Liver (tissue), 3 donors: ENCODE data around the gene SHOX.

Experiments used
- ATF3 ChIP-seq: IDR thresholded peaks from 2 replicates; pipeline ENCODE4 v1.6.1; 2016; ENCODE audit warnings: antibody characterized with exemption
- EGR1 ChIP-seq, 2 donors: IDR thresholded peaks; 2 replicates each; pipeline ENCODE4 v1.6.1; 2016 to 2018; ENCODE audit warnings: antibody characterized with exemption in 2 of 2, low read depth in 2 of 2
- GABPA ChIP-seq, 2 donors: IDR thresholded peaks in 1 of 2; conservative IDR thresholded peaks in 1 of 2; 2 replicates each; pipeline ENCODE4 v1.6.1; 2016; ENCODE audit warnings: antibody characterized with exemption in 2 of 2, mild to moderate bottlenecking in 1 of 2, moderate library complexity in 1 of 2
- HNF4A ChIP-seq, 2 donors: conservative IDR thresholded peaks; 2 replicates each; pipeline ENCODE4 v1.6.1; 2016; ENCODE audit warnings: antibody characterized with exemption in 2 of 2, mild to moderate bottlenecking in 2 of 2
- JUND ChIP-seq, 2 donors: IDR thresholded peaks; 2 replicates each; pipeline ENCODE4 v1.6.1; 2016; ENCODE audit warnings: antibody characterized with exemption in 2 of 2
- MAX ChIP-seq: IDR thresholded peaks from 2 replicates; pipeline ENCODE4 v1.6.1; 2016; ENCODE audit warnings: antibody characterized with exemption
- NR2F2 ChIP-seq: IDR thresholded peaks from 2 replicates; pipeline ENCODE4 v1.6.1; 2016; ENCODE audit warnings: antibody characterized with exemption
- RAD21 ChIP-seq, 2 donors: IDR thresholded peaks; 2 replicates each; pipeline ENCODE4 v1.6.1; 2016; ENCODE audit warnings: antibody characterized with exemption in 2 of 2, mild to moderate bottlenecking in 2 of 2
- RXRA ChIP-seq, 2 donors: IDR thresholded peaks; 2 replicates each; pipeline ENCODE4 v1.6.1; 2017 to 2018; ENCODE audit warnings: antibody characterized with exemption in 2 of 2, mild to moderate bottlenecking in 1 of 2
- SP1 ChIP-seq: IDR thresholded peaks from 2 replicates; pipeline ENCODE4 v1.6.1; 2018; ENCODE audit warnings: antibody characterized with exemption, mild to moderate bottlenecking
- TAF1 ChIP-seq: conservative IDR thresholded peaks from 2 replicates; pipeline ENCODE4 v1.6.1; 2016; ENCODE audit warnings: antibody characterized with exemption, mild to moderate bottlenecking
- YY1 ChIP-seq: IDR thresholded peaks from 2 replicates; pipeline ENCODE4 v1.6.1; 2016; ENCODE audit warnings: antibody characterized with exemption, mild to moderate bottlenecking
- TF ChIP-seq, protein P1 (sequence below): fragments of 150-350 bp; IDR thresholded peaks from 2 replicates; pipeline ENCODE4 v1.5.1; 2017; ENCODE audit warnings: improper control_type of control experiment, low read depth, low read length; ENCODE audit not compliant: missing input control
- TF ChIP-seq, protein P2 (sequence below): IDR thresholded peaks from 2 replicates; pipeline ENCODE4 v1.6.1; 2016; ENCODE audit warnings: antibody characterized with exemption, mild to moderate bottlenecking
- donor health status: healthy.
- donor health status: healthy.

GRCh38 chrX:677376-677775 lies 46.8 kb downstream of the SHOX start:
- no peak for TF ChIP-seq RXRA (IDR thresholded peaks at IDR 0.05)
- TF ChIP-seq, protein P1, sequence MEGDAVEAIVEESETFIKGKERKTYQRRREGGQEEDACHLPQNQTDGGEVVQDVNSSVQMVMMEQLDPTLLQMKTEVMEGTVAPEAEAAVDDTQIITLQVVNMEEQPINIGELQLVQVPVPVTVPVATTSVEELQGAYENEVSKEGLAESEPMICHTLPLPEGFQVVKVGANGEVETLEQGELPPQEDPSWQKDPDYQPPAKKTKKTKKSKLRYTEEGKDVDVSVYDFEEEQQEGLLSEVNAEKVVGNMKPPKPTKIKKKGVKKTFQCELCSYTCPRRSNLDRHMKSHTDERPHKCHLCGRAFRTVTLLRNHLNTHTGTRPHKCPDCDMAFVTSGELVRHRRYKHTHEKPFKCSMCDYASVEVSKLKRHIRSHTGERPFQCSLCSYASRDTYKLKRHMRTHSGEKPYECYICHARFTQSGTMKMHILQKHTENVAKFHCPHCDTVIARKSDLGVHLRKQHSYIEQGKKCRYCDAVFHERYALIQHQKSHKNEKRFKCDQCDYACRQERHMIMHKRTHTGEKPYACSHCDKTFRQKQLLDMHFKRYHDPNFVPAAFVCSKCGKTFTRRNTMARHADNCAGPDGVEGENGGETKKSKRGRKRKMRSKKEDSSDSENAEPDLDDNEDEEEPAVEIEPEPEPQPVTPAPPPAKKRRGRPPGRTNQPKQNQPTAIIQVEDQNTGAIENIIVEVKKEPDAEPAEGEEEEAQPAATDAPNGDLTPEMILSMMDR, result no peak
- no peak for TF ChIP-seq NR2F2
- TF ChIP-seq JUND (IDR thresholded peaks at IDR 0.05), result no peak
- TF ChIP-seq SP1, result no peak
- TF ChIP-seq TAF1, result no peak
- TF ChIP-seq, protein P2, sequence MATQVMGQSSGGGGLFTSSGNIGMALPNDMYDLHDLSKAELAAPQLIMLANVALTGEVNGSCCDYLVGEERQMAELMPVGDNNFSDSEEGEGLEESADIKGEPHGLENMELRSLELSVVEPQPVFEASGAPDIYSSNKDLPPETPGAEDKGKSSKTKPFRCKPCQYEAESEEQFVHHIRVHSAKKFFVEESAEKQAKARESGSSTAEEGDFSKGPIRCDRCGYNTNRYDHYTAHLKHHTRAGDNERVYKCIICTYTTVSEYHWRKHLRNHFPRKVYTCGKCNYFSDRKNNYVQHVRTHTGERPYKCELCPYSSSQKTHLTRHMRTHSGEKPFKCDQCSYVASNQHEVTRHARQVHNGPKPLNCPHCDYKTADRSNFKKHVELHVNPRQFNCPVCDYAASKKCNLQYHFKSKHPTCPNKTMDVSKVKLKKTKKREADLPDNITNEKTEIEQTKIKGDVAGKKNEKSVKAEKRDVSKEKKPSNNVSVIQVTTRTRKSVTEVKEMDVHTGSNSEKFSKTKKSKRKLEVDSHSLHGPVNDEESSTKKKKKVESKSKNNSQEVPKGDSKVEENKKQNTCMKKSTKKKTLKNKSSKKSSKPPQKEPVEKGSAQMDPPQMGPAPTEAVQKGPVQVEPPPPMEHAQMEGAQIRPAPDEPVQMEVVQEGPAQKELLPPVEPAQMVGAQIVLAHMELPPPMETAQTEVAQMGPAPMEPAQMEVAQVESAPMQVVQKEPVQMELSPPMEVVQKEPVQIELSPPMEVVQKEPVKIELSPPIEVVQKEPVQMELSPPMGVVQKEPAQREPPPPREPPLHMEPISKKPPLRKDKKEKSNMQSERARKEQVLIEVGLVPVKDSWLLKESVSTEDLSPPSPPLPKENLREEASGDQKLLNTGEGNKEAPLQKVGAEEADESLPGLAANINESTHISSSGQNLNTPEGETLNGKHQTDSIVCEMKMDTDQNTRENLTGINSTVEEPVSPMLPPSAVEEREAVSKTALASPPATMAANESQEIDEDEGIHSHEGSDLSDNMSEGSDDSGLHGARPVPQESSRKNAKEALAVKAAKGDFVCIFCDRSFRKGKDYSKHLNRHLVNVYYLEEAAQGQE, result no peak
- TF ChIP-seq EGR1 (IDR thresholded peaks at IDR 0.05; ENCODE audit: low read depth in 2 of 2), result no peak
- no peak for TF ChIP-seq RAD21 (IDR thresholded peaks at IDR 0.05)
- no peak for TF ChIP-seq GABPA (IDR thresholded peaks at IDR 0.05 in 1 of 2, conservative IDR thresholded peaks at IDR 0.05 in 1 of 2)
- TF ChIP-seq YY1, result no peak
- TF ChIP-seq ATF3, result no peak
- no peak for TF ChIP-seq MAX
- TF ChIP-seq HNF4A (conservative IDR thresholded peaks at IDR 0.05), result no peak
